ENCODE data around the gene CCDC186. TPM values are rescaled to one million over a fixed set of nuclear protein-coding genes. Genes with fewer than 3 reads are reported as not detected.

Gene CCDC186
- total RNA-seq, 1 experiment from 2014 or later: 17.1 TPM

DNA sequence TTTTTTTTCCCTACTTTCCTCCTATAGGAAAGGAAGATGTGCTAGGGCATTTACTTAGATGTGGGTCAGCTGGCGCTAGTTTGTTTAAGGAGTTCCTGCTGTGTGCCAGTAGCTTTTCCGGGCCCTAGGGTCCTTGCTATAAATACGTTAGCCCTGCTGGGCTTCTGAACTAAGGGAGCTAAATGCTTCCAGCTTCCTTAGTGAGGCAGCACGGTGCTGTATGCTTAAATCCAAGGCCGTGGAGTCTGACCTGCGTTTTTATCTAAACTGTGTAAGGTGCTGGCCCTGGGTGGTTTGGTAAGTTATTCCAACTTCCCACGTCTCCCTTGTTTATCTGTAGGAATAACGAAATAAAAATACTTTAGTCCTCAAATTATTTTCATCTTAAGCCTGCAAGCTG lies 5.7 kb upstream of the CCDC186 start:
- H3K27me3 ChIP-seq (ENCODE audit: insufficient read depth, low read length): no peaks in the 10 kb centered on the region
- H3K79me2 ChIP-seq (ENCODE audit: insufficient read depth, low read length): no peaks in the 10 kb centered on the region
- no peaks in the 10 kb centered on the region for H4K20me1 ChIP-seq (ENCODE audit: insufficient read depth)
- DNase-seq (ENCODE audit: low read depth, low spot score) (no peak), ATAC-seq (no peak)
- H3K9me2 ChIP-seq (ENCODE audit: insufficient read depth): no peaks in the 10 kb centered on the region
- no peak for TF ChIP-seq TCF7L2 (IDR thresholded peaks at IDR 0.05; ENCODE audit: borderline replicate concordance, extremely low read depth, insufficient read depth, insufficient read length)
- TF ChIP-seq CBX3 (IDR thresholded peaks at IDR 0.05; ENCODE audit: low read depth): no peak
- no peak for TF ChIP-seq ZFX (IDR thresholded peaks at IDR 0.05)
- no peak for TF ChIP-seq SP1 (IDR thresholded peaks at IDR 0.05; ENCODE audit: low read depth)
- TF ChIP-seq ELF1 (IDR thresholded peaks at IDR 0.05; ENCODE audit: borderline replicate concordance, low read depth): no peak
- no peak for TF ChIP-seq EZH2phosphoT487 (IDR thresholded peaks at IDR 0.05; ENCODE audit: borderline replicate concordance)
- TF ChIP-seq, protein P1, sequence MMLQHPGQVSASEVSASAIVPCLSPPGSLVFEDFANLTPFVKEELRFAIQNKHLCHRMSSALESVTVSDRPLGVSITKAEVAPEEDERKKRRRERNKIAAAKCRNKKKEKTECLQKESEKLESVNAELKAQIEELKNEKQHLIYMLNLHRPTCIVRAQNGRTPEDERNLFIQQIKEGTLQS (IDR thresholded peaks at IDR 0.05): no peak
- no peak for TF ChIP-seq SRF (IDR thresholded peaks at IDR 0.05; ENCODE audit: low read depth)
- no peak for TF ChIP-seq EGR1 (IDR thresholded peaks at IDR 0.05; ENCODE audit: low read depth)
- no peak for TF ChIP-seq MAX (IDR thresholded peaks at IDR 0.05)
- TF ChIP-seq, protein P2, sequence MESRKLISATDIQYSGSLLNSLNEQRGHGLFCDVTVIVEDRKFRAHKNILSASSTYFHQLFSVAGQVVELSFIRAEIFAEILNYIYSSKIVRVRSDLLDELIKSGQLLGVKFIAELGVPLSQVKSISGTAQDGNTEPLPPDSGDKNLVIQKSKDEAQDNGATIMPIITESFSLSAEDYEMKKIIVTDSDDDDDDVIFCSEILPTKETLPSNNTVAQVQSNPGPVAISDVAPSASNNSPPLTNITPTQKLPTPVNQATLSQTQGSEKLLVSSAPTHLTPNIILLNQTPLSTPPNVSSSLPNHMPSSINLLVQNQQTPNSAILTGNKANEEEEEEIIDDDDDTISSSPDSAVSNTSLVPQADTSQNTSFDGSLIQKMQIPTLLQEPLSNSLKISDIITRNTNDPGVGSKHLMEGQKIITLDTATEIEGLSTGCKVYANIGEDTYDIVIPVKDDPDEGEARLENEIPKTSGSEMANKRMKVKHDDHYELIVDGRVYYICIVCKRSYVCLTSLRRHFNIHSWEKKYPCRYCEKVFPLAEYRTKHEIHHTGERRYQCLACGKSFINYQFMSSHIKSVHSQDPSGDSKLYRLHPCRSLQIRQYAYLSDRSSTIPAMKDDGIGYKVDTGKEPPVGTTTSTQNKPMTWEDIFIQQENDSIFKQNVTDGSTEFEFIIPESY (IDR thresholded peaks at IDR 0.05; ENCODE audit: extremely low read depth, insufficient replicate concordance, low read length): no peak
- no peak for TF ChIP-seq POLR2A (IDR thresholded peaks at IDR 0.05; ENCODE audit: borderline replicate concordance, extremely low read depth, insufficient read depth, insufficient read length)
- TF ChIP-seq YY1 (IDR thresholded peaks at IDR 0.05; ENCODE audit: extremely low read depth, insufficient replicate concordance, low read depth, low read length): no peak
- no peaks in the 10 kb centered on the region for H3K9me3 ChIP-seq (ENCODE audit: control insufficient read depth in 1 of 2, insufficient read depth in 1 of 2, low read depth in 1 of 2, low read length in 2 of 2)
- no peak overlapping the region for H3K4me2 ChIP-seq (ENCODE audit: low read length)
- H3K27ac ChIP-seq (ENCODE audit: low read depth, low read length): no peak overlapping the region
- no peak overlapping the region for H3K4me3 ChIP-seq (replicated peaks in 1 of 2; ENCODE audit: low read depth in 1 of 2, low read length in 2 of 2)
- H3K36me3 ChIP-seq (ENCODE audit: control insufficient read depth in 1 of 2, insufficient read depth in 2 of 2, low read length in 2 of 2): no peaks in the 10 kb centered on the region
- CTCF ChIA-PET: no interaction called here
- intact Hi-C loops (cut with micrococcal nuclease): no loop called here
- no peak overlapping the region for H2AFZ ChIP-seq (ENCODE audit: low read depth, low read length, poor library complexity, severe bottlenecking)
- BruUV-seq (replicated peaks): no TSS peak
- no peak overlapping the region for H3K9ac ChIP-seq (ENCODE audit: low read length)
- RAD21 ChIA-PET (ENCODE audit: low non-redundant PET in 1 of 2, low total read pairs in 2 of 2, uncharacterized antibody in 2 of 2, unreplicated experiment in 2 of 2): no interaction called here
- POLR2A ChIA-PET: interaction anchor here (1.8 to 2.2 kb wide), 2 partner anchors 8 to 9 kb away, joined by 3 to 4 read pairs; no protein-coding TSS in a partner anchor
- peaks cover 3% of the 10 kb centered on the region in 2 experiments; a peak in 2 of 4 replicates for H3K4me1 ChIP-seq (ENCODE audit: control insufficient read depth in 1 of 2, insufficient read depth in 2 of 2, low read length in 2 of 2)
